ENCODE measurements around the gene SLC4A7. TPM values are rescaled to one million over a fixed set of nuclear protein-coding genes. Genes with fewer than 3 reads are reported as not detected.

Gene SLC4A7
- total RNA-seq, 2 donors from 2014 or later: 11.2 to 20.2 TPM

- TF ChIP-seq, protein P1, sequence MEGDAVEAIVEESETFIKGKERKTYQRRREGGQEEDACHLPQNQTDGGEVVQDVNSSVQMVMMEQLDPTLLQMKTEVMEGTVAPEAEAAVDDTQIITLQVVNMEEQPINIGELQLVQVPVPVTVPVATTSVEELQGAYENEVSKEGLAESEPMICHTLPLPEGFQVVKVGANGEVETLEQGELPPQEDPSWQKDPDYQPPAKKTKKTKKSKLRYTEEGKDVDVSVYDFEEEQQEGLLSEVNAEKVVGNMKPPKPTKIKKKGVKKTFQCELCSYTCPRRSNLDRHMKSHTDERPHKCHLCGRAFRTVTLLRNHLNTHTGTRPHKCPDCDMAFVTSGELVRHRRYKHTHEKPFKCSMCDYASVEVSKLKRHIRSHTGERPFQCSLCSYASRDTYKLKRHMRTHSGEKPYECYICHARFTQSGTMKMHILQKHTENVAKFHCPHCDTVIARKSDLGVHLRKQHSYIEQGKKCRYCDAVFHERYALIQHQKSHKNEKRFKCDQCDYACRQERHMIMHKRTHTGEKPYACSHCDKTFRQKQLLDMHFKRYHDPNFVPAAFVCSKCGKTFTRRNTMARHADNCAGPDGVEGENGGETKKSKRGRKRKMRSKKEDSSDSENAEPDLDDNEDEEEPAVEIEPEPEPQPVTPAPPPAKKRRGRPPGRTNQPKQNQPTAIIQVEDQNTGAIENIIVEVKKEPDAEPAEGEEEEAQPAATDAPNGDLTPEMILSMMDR (IDR thresholded peaks at IDR 0.05): no peak
- no peak for DNase-seq
These were observed 129.5 kb downstream of the SLC4A7 start for GRCh38 chr3:27354588-27355203.

GRCh38 chr3:27354161-27354560 lies 130.0 kb downstream of the SLC4A7 start:
- TF ChIP-seq, protein P1 (IDR thresholded peaks at IDR 0.05): no peak
- no peaks in the 10 kb centered on the region for H3K9me3 ChIP-seq
- H3K27ac ChIP-seq: no peak overlapping the region
- no peak for DNase-seq
- peaks cover 8% of the 10 kb centered on the region for H3K4me1 ChIP-seq
- intact Hi-C loops (cut with DNase I): no loop called here
- H3K9ac ChIP-seq (ENCODE audit: low read depth in 2 of 2, low read length in 2 of 2): no peak overlapping the region
- no peaks in the 10 kb centered on the region for H3K36me3 ChIP-seq
- no peaks in the 10 kb centered on the region for H3K27me3 ChIP-seq
- H3K4me3 ChIP-seq: no peak overlapping the region

More at GRCh38 chr3:27354588-27355203, 129.5 kb downstream of the SLC4A7 start:
- H3K27ac ChIP-seq: no peak overlapping the region
- no peaks in the 10 kb centered on the region for H3K36me3 ChIP-seq
- intact Hi-C loops (cut with DNase I): no loop called here
- H3K27me3 ChIP-seq: no peaks in the 10 kb centered on the region
- no peaks in the 10 kb centered on the region for H3K9me3 ChIP-seq
- H3K4me1 ChIP-seq: peaks cover 13% of the 10 kb centered on the region
- H3K4me3 ChIP-seq: no peak overlapping the region
- no peak overlapping the region for H3K9ac ChIP-seq (ENCODE audit: low read depth in 2 of 2, low read length in 2 of 2)

DNA sequence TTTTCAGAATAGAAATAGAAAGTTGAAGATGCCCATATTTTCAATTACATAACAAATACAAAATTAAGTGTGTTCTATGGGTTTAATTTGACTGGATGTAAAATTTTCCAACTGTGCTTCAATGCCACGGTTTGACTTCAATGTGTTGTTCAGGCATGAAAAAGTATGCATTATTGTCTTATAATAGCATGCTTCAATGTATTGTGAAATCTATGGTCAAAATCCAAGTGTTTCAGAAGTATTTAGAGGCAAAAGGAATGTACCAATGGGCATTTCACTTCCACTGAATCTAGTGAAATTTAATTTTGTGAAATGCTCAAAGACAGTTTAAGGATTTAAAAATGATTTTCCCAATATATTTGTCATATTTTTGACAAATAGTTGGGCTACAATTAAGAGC lies 131.0 kb downstream of the SLC4A7 start:
- Histone ChIP-seq H3K36me3 (no peaks in the 10 kb centered on the region), H3K9me3 (no peaks in the 10 kb centered on the region), H3K4me3 (no peak overlapping the region), H3K27ac (no peak overlapping the region), H3K4me1 (peaks cover 1% of the 10 kb centered on the region), H3K9ac (ENCODE audit: low read depth in 2 of 2, low read length in 2 of 2) (no peak overlapping the region), H3K27me3 (no peaks in the 10 kb centered on the region)
- intact Hi-C loops (cut with DNase I): no loop called here
- no peak for DNase-seq
- TF ChIP-seq, protein P1 (IDR thresholded peaks at IDR 0.05): no peak

DNA sequence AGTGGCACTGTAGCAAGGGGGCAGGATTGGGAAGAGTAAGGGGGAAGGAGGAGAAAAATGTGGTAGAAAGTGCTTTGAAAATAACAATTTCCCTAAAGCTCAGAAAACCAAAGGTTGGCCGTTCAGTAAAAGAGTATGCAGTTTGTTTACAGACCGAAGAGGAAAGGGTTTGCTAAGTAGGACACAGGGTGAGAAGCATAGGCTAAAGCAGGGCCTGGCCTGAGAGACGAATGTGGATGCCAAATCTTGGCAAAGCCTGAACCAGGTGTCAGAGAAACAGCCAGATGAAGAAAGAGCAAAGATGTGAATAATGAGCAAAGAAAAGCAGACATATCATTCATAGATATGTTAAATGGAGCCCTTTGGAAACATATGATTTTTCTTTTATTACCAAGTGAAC lies 132.1 kb downstream of the SLC4A7 start:
- Histone ChIP-seq H3K4me3 (no peak overlapping the region), H3K36me3 (no peaks in the 10 kb centered on the region), H3K9me3 (no peaks in the 10 kb centered on the region), H3K27me3 (no peaks in the 10 kb centered on the region), H3K27ac (no peak overlapping the region), H3K4me1 (no peaks in the 10 kb centered on the region), H3K9ac (ENCODE audit: low read depth in 2 of 2, low read length in 2 of 2) (no peak overlapping the region)
- DNase-seq: no peak
- intact Hi-C loops (cut with DNase I): no loop called here
- TF ChIP-seq, protein P1 (IDR thresholded peaks at IDR 0.05): no peak

DNA sequence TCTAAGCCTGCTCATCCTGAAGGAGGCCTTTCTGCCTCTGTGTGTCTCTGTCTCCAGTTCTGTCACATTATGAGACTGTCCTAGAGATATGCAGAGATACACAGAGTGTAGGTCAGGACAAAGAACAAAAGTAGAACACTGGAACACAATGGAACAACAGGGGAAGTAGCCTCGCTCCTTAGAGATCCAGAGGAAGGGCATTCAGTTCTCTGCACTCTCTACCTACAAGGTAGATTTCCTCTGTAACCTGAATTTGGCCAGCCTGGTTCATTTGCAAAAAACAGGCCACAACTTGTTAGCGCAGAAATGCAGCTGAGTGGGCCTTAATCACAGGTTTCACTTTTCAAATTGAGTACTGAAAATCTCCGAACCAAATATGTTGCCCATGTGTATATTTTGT lies 134.4 kb downstream of the SLC4A7 start:
- no peak overlapping the region for H3K4me3 ChIP-seq
- no peaks in the 10 kb centered on the region for H3K36me3 ChIP-seq
- intact Hi-C loops (cut with DNase I): no loop called here
- DNase-seq: no peak
- H3K9ac ChIP-seq (ENCODE audit: low read depth in 2 of 2, low read length in 2 of 2): no peak overlapping the region
- H3K27ac ChIP-seq: no peak overlapping the region
- TF ChIP-seq, protein P1 (IDR thresholded peaks at IDR 0.05): no peak
- no peaks in the 10 kb centered on the region for H3K4me1 ChIP-seq
- H3K9me3 ChIP-seq: no peaks in the 10 kb centered on the region
- H3K27me3 ChIP-seq: no peaks in the 10 kb centered on the region

Measured in colonic mucosa (tissue), 4 donors.